A204.1 (cell line): ENCODE measurements around the gene RELN.
"Not testable (repeated sequence)": the region's sequence is repeated elsewhere in the genome, so short reads cannot be mapped to it uniquely, and the experiment has no call there.

Source experiments
- FAIRE-seq: peaks from 2 replicates; lab custom pipeline; 2012; peaks lifted over from hg19 to GRCh38; lab: Jason Lieb, UNC

The RELN gene

DNA sequence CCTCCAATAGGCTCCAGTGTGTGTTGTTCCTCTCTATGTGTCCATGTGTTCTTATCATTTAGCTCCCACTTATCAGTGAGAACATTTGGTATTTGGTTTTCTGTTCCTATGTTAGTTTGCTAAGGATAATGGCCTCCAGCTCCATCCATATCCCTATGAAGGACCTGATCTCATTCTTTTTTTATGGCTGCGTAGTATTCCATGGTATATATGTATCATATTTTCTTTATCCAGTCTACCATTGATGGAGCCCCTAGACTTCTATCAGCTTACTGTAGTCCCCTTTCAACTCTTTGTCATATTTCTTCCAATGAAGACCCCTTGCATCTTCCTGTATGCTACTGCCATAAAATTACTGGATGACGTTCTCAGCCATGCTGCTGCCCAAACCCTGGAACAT lies 208.9 kb downstream of the RELN start:
- not testable (repeated sequence) for FAIRE-seq

DNA sequence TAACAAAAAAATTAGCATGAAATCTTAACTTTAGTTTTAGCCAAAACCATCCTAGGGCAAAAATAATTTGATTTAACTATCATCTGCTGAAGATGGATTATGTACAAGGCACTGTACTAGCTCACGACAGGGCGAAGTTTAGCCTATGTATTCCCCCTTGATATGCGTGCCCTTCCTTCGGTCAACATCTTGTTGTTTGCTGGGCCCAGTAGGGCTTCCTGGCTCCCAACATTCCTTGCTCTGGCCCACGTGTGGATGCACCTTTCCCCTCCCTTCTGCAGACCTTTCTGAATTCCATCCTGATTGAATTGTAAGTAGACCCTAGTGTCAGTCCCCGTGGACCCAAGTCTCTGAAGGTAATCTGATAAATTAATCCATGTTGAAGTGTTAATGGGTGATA lies 212.0 kb downstream of the RELN start:
- no peak for FAIRE-seq

GRCh38 chr7:103773726-103774125 lies 215.7 kb downstream of the RELN start:
- FAIRE-seq, result no peak

- no peak for FAIRE-seq
Observed at GRCh38 chr7:103772171-103772773, 217.2 kb downstream of the RELN start.

DNA sequence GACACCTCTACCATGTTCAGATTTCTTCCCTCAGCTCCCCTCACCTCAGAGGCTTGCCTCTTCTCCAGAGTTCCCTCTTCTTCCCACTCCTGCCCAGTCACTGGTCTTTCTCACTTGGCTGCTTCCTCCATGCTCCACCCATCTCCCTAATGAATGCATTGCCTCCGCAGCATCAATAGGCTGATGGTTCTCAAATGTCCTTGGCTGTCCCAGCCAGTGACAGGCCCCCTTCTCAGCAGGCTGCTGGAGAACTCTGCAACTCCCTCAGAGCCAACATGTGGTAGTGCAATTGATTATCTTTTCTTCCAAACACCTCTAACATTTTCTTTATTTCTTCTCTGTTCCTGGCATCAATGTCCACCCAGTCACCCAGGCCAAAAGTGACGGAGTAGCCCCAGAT lies 218.2 kb downstream of the RELN start:
- FAIRE-seq, result no peak

GRCh38 chr7:103766660-103767059 lies 222.8 kb downstream of the RELN start:
- FAIRE-seq, result no peak

- FAIRE-seq, result no peak
Observed at GRCh38 chr7:103765901-103766300, 223.6 kb downstream of the RELN start.

DNA sequence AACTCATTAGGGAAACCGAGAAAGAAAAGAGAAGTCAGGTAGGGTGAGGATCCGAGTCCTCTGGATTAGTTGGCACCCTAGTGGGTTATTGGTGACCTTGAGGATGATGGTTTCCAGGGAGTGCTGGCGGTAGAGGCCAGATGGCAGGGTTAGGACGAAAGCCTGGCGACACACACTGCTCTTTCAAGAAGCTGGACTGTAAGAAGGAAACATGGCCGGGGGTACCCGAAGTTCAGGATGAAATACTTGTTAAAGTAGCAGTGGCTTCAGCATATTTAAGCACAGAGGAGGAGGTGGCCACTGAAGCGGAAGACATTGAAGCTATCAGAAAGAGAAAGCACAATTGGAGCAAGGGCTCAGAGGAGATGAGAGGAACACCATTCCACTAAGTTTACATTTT lies 224.6 kb downstream of the RELN start:
- no peak for FAIRE-seq

DNA sequence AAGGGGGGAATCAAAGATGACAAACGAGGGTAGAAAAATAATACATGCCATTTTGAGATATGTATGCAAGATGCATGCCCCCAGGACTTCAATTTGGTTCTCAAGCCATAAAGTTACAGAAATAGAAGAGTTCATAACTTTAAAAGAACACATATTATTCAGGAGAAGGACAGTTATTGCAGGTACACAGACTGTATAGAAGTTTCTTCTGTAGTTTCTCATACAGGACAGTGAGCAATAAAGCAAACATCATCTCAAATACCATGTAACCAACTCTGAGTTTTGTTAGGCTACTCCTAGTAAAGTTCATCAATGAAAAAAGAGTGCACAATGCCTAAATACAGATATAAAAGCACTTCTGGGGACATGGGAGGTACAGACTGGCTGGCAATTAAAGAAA lies 226.6 kb downstream of the RELN start:
- FAIRE-seq, result no peak

- FAIRE-seq, result no peak
Observed at GRCh38 chr7:103762065-103762760, 227.2 kb downstream of the RELN start.

GRCh38 chr7:103752995-103753394 lies 236.5 kb downstream of the RELN start:
- FAIRE-seq, result no peak

DNA sequence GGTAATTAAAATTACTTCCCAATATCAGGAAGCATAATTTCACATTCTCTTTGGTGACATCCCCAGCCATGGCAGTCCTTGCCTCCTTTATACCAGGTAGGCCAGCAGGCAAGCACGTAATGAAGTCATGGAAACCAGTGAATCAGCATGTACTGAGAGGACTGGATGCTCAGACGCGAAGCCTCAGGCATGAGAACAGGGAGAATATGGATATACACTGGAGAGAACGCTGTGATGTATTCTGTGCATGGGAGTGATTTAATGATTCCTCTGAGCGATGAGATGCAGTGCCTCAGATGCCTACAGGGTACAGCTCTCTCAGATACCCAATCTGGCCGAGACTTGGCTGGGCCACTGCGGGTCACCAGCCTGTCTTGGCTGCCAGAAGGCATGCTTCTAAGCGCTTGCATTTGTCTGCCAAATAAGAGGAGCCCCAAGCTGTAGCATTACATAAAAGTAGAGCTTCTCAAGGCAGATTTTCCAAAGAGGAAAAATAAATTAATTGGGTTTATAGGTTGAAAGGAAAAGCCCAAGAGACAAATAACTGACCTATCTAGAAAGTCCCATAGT lies 238.1 kb downstream of the RELN start:
- FAIRE-seq, result no peak

DNA sequence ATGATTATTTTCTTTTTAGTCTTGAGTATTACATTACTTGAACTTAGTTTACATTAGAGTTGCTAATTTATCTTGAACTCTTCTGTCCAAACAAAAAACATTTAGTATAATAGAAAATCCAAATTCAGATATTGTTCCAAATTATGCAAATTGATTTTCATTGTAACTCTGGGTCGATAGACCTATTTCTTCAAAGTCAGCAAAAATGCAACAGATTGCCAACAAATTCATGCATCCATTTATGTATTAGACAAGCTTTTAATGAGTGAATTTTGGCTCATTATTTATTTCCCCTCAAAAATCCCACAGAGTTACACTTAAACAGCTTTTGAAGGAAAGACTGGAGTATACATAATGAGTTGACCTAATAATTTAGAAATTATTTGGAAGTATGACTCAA lies 240.8 kb downstream of the RELN start:
- FAIRE-seq, result no peak

DNA sequence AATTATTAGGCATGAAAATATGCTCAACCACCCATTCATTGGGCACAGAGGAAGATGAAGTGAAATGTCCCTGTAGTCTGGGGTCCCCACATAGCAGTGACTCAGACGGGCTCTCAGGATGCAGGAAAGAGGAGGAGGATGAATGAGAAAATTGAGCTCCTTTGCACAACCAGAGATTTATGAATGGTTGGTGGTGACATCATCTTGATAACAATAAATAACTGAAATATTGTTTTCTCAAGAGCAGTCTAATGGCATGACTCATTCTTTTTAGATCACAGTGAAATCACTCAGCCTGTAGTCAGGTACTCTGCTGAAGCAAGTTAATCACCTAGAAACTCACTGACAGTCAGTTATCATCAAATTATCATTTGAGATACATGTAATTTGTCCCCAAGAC lies 254.1 kb downstream of the RELN start:
- no peak for FAIRE-seq

DNA sequence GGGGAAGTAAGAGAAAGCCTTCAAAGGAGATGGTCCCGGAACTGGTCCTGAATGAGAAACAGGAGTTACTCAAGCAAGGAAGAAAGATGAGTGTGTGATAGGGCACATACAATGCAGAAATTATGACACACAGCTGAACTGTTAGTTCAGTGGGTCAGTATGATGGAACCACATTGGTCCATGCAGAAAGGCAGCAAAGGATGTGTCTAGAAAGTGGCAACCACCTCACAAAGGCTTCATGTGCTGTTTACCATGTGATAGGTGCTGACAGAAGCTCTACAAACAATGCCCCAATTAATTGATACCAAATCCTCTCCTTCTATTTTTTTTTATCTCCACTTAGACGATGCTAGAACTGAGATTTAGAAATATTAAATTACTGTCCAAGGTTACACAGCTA lies 258.3 kb downstream of the RELN start:
- no peak for FAIRE-seq

- no peak for FAIRE-seq
Observed at GRCh38 chr7:103729026-103729425, 260.4 kb downstream of the RELN start.

DNA sequence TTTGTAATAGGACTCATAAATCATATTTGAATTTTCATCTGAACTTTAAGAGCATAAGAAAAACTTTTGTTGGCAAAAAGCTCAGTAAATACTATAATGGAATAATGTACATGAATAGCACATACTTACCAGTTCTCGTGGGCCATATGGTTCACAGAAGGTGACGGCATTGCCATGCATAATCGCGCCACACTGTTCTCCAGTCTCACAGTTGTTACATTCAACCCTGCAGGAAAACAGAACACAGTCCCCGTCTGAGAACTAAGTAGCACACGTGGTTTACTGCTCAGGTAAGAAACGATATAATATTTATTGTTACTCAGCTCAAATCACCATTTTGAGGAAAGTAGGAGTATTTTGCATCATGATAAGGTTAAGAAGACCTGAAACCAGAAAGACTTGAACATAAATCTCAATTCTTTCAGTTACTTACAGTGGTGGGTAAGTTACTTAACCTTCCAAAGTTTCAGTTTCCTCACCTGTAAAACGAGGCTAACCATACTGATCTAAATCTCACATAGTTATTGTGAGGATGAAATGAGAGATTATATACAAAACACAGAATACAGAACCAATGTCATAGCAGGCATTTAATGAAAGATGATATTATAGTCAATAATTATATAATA lies 261.4 kb downstream of the RELN start:
- no peak for FAIRE-seq

DNA sequence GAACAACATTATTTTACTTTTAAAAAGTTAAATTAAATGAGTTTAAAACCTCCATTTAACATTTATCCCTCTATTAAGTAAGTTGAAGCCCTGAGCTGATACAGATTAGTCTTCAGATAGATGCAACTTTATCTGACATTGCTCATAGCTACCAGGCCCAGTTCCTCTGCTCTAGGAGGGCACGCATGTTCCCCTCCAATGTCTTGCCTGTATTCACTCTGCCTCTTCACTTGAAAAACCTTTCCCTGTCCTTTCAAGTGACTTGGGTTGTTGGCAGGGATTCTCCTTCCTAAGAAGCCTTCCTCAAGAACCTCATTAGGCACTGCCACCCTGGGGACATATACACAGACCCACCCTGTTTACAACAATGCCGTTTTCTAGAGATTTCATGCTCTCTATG lies 270.4 kb downstream of the RELN start:
- no peak for FAIRE-seq

DNA sequence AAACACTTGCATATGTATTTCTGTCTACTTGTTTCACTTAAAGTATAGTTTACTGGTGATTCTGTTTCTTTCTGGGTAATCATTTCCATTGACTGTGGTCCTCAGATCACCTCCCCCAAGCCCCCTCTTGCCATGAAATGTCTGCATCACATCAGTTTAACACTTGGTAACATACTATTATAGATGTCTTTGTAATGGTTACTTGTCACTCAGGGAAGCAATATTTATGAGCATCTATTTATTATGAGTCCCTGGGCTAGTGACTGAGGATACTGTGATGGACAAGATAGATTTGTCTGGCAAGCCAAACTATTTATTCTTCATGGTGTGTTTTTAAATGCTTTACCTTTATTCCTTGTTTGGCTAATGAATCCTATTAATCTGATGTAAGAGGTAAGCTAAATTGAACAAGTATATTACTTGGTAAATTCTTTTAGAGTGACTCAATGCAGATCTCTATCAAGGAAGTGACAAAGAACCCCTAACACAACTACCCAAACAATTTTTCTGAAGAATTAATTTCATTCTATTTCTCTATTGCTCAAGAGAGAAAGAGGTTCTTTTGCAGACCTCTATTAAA lies 270.9 kb downstream of the RELN start:
- FAIRE-seq, result no peak

- no peak for FAIRE-seq
Observed at GRCh38 chr7:103717574-103717973, 271.9 kb downstream of the RELN start.

DNA sequence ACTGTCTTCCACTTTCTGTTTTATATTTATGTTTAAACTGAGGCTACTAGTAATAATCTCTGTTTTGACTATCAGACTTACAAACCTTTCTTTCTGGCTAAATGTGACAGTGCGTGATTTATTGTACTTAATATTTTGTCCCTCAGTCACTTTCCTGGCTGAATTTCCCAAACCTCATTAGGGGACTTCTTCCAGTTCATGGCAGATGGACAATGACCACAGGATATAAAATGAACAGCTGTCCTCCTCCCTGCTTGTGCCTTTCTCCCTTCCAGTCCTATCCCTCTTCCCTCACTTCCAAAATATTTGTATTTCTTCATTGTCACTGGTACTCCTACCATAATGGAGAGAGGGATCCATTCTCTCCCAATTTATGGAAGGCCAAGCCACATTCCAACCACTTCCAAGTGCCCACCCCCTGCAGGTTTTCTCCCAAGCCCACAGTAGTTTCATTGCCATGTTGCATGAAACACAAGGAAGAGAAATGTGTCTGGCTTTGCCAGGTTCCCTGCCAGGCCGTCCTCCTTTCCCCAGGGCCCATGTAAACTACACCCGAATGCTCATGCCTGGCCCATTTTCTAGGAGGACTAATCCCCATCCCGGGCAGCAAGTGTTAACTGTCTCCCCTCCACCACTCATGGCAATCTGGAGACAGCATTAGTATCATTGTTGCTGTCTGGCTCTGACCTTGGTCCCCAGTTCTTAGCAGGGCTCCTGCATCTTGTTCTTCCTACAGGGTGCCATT lies 273.9 kb downstream of the RELN start:
- no peak for FAIRE-seq

GRCh38 chr7:103714376-103714927 lies 275.0 kb downstream of the RELN start:
- no peak for FAIRE-seq
